ENCODE results near the gene ZDHHC8. TPM values are rescaled to one million over a fixed set of nuclear protein-coding genes. Genes with fewer than 3 reads are reported as not detected.

ZDHHC8 gene
- total RNA-seq, 2 donors from 2014 or later: 14.1 to 36.6 TPM

DNA sequence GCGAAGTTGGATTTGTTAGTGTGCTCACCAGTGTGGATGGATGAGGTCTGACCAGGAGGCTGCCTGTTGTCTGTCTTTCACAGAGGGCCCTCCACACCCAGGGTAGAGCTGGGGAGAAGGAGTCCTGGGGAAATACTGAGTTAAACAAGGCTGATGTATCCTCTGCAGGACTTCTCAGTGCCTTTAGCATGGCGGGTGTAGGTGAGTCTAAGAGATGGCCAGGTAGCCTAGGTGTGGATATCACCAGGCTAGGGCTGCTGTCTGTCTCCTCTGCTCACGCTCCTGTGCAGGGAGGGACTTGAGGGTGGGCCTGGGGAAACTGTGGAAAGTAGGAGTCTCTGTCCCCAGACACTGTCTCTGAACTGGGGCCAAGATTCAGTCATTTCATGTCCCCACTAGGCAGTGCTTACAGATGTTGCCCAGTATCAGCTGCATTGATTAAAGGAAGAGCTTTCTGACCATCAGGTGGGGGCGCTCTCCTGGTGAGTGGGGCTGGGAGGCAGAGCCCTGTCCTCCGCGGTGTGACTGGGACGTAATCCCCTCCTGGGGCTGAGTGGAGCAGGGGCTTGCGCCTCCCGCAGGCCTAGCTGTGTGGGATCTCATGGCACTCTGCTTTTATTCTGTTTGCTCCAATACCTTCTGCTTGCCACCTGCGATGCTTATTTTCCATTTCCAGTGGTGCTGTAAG, 54.7 kb downstream of the ZDHHC8 start:
- TF ChIP-seq POLR2AphosphoS5 (IDR thresholded peaks at IDR 0.05): no peak
- no peak for TF ChIP-seq CTCF (IDR thresholded peaks at IDR 0.05)
- TF ChIP-seq POLR2A (IDR thresholded peaks at IDR 0.05): no peak
- intact Hi-C loops (cut with DNase I): no loop called here
- DNase-seq (ENCODE audit: low spot score): no peak
- no peaks in the 10 kb centered on the region for H3K9me3 ChIP-seq
- H3K4me3 ChIP-seq: no peak overlapping the region
- 79% methylated on average over 10 of the region's 10 CpGs for WGBS
- no peaks in the 10 kb centered on the region for H3K36me3 ChIP-seq
- H3K27me3 ChIP-seq (replicated peaks; ENCODE audit: insufficient read depth): no peaks in the 10 kb centered on the region
- no peak overlapping the region for H3K27ac ChIP-seq
- no peaks in the 10 kb centered on the region for H3K4me1 ChIP-seq (replicated peaks)

GRCh38 chr22:20186871-20187546, 55.4 kb downstream of the ZDHHC8 start:
- no peaks in the 10 kb centered on the region for H3K36me3 ChIP-seq
- DNase-seq (ENCODE audit: low spot score): no peak
- 76% methylated on average over 13 of the region's 14 CpGs for WGBS
- H3K27me3 ChIP-seq (replicated peaks; ENCODE audit: insufficient read depth): no peaks in the 10 kb centered on the region
- intact Hi-C loops (cut with DNase I): no loop called here
- no peak for TF ChIP-seq POLR2A (IDR thresholded peaks at IDR 0.05)
- no peak for TF ChIP-seq POLR2AphosphoS5 (IDR thresholded peaks at IDR 0.05)
- no peak for TF ChIP-seq CTCF (IDR thresholded peaks at IDR 0.05)
- H3K27ac ChIP-seq: no peak overlapping the region
- no peak overlapping the region for H3K4me3 ChIP-seq
- no peaks in the 10 kb centered on the region for H3K9me3 ChIP-seq
- H3K4me1 ChIP-seq (replicated peaks): no peaks in the 10 kb centered on the region

DNA sequence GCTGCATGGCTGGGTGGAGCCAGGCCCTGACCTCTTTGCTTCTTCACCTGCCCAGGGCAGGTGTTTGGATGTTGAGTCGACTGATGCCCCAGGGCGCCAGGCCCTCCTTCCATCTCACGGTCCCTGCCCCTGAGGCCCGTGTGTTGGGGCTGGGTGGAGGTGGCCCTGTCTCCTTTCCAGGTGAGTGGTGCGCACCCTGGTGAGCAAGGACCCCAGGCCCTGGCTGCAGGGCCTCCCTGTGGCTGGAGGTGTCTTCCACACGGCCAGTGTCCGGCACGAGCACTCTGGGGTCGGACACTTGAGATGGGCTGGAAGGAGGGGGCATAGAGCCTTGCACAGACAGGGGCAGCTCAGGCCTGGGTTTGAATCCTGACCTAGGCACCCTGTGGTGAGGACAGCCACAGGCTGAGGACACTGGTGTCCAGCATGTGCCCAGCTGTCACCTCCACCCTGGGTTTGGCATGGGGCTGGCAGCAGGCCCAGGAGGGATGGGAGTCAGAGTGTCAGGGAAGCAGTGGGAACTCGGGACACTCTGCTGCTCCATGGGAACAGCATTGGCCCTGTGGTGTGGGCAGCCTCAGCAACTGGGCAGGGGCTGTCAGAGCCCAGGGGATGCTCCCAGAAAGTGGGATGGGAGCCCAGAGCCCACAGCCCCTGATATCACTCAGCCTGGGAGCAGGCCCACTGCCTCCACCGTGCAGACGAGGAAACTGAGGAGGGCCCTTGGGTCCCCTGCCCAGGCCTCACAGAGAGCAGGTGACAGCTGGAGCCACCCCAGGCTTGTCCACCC, 56.4 kb downstream of the ZDHHC8 start:
- no peak for DNase-seq (ENCODE audit: low spot score)
- TF ChIP-seq CTCF (IDR thresholded peaks at IDR 0.05) (no peak), POLR2A (IDR thresholded peaks at IDR 0.05) (no peak), POLR2AphosphoS5 (IDR thresholded peaks at IDR 0.05) (no peak)
- 93% methylated on average over 12 of the region's 12 CpGs for WGBS
- Histone ChIP-seq H3K27me3 (replicated peaks; ENCODE audit: insufficient read depth) (no peaks in the 10 kb centered on the region), H3K27ac (no peak overlapping the region), H3K4me1 (replicated peaks) (no peaks in the 10 kb centered on the region), H3K36me3 (no peaks in the 10 kb centered on the region), H3K4me3 (no peak overlapping the region), H3K9me3 (no peaks in the 10 kb centered on the region)
- intact Hi-C loops (cut with DNase I): no loop called here

DNA sequence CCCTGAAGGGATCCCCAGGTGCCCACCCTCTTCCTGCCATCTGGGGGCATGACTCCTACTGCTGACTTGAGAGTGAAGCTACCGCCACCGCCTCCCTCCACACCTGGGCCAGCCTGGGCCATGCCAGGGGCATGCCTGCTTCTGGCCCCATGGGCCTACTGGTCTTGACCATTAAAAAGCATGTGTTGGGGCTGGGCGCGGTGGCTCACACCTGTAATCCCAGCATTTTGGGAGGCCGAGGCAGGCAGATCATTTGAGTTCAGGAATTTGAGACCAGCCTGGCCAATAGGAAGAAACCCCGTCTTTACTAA, 56.9 kb downstream of the ZDHHC8 start:
- Histone ChIP-seq H3K9me3 (no peaks in the 10 kb centered on the region), H3K27me3 (replicated peaks; ENCODE audit: insufficient read depth) (no peaks in the 10 kb centered on the region), H3K4me3 (no peak overlapping the region), H3K36me3 (no peaks in the 10 kb centered on the region), H3K4me1 (replicated peaks) (no peaks in the 10 kb centered on the region), H3K27ac (no peak overlapping the region)
- intact Hi-C loops (cut with DNase I): no loop called here
- WGBS: 100% methylated on average over 5 of the region's 6 CpGs
- TF ChIP-seq POLR2AphosphoS5 (IDR thresholded peaks at IDR 0.05) (no peak), CTCF (IDR thresholded peaks at IDR 0.05) (no peak), POLR2A (IDR thresholded peaks at IDR 0.05) (no peak)
- DNase-seq (ENCODE audit: low spot score): no peak
